Common myeloid progenitor, CD34-positive (primary cell): Measurements from ENCODE around the gene SPTBN1.
"Not testable (repeated sequence)": the region's sequence is repeated elsewhere in the genome, so short reads cannot be mapped to it uniquely, and the experiment has no call there.

Source experiments
- CTCF ChIA-PET: fragments of 350-600 bp; sonication (Branson Sonifier 250); formaldehyde crosslinking; loops from one replicate; lab custom pipeline; 2021; ENCODE audit warnings: antibody characterized with exemption; lab: Charles Lee
- POLR2A ChIA-PET: fragments of 350-600 bp; sonication (Branson Sonifier 250); formaldehyde crosslinking; loops from one replicate; lab custom pipeline; 2021; ENCODE audit warnings: antibody characterized with exemption; lab: Charles Lee
- DNase-seq, 3 donors: peaks; one replicate each; pipeline versions ENCODE4 v3.0.0 to v3.0.0-alpha.2; 2013
- H3K27ac ChIP-seq, 2 experiments: 1 replicate in 1 of 2; 2 replicates in 1 of 2; pipeline ENCODE4 v1.7.0; 2013; ENCODE audit warnings: inconsistent platforms in 2 of 2, low read length in 2 of 2, mild to moderate bottlenecking in 2 of 2, low read depth in 1 of 2, moderate library complexity in 1 of 2; ENCODE audit not compliant: severe bottlenecking in 2 of 2, insufficient read depth in 1 of 2, poor library complexity in 1 of 2
- H3K27me3 ChIP-seq, 5 experiments: replicated peaks in 2 of 5; 1 replicate in 3 of 5; 2 replicates in 2 of 5; pipeline versions ENCODE4 v1.6.1 to v1.7.0; 2013; ENCODE audit warnings: low read length in 4 of 5, mild to moderate bottlenecking in 2 of 5, moderate library complexity in 2 of 5, inconsistent platforms in 1 of 5; ENCODE audit not compliant: insufficient read depth in 5 of 5, control insufficient read depth in 4 of 5
- H3K36me3 ChIP-seq, 4 experiments: 1 replicate in 2 of 4; 2 replicates in 2 of 4; pipeline versions ENCODE4 v1.6.1 to v1.7.0; 2013; ENCODE audit warnings: low read length in 3 of 4, control low read depth in 1 of 4, mild to moderate bottlenecking in 1 of 4; ENCODE audit not compliant: control insufficient read depth in 4 of 4, insufficient read depth in 4 of 4
- H3K4me1 ChIP-seq, 4 experiments: 1 replicate in 3 of 4; 2 replicates in 1 of 4; pipeline versions ENCODE4 v1.6.1 to v1.7.1; 2013; ENCODE audit warnings: low read length in 3 of 4, mild to moderate bottlenecking in 3 of 4, control low read depth in 1 of 4, inconsistent platforms in 1 of 4, moderate library complexity in 1 of 4; ENCODE audit not compliant: control insufficient read depth in 4 of 4, insufficient read depth in 4 of 4; ENCODE audit errors: control extremely low read depth in 1 of 4
- H3K4me3 ChIP-seq, 7 experiments: 1 replicate in 4 of 7; 2 replicates in 3 of 7; pipeline versions ENCODE4 v1.5.1 to v1.7.0; 2013; ENCODE audit warnings: mild to moderate bottlenecking in 7 of 7, low read length in 6 of 7, moderate library complexity in 6 of 7, inconsistent platforms in 2 of 7, low read depth in 2 of 7, control low read depth in 1 of 7; ENCODE audit not compliant: insufficient read depth in 4 of 7, control insufficient read depth in 1 of 7; ENCODE audit errors: extremely low read depth in 1 of 7
- H3K9me3 ChIP-seq, 5 experiments: 1 replicate in 4 of 5; 2 replicates in 1 of 5; pipeline versions ENCODE4 v1.6.1 to v1.7.1; 2013; ENCODE audit warnings: low read length in 4 of 5, mild to moderate bottlenecking in 2 of 5, inconsistent platforms in 1 of 5, low read depth in 1 of 5, moderate library complexity in 1 of 5; ENCODE audit not compliant: control insufficient read depth in 4 of 5, insufficient read depth in 2 of 5; ENCODE audit errors: control extremely low read depth in 1 of 5
- WGBS: methylation state at CpG from one replicate; pipeline ENCODE4 v1.1.5; 2013; ENCODE audit not compliant: insufficient coverage; 5-methylcytosine and 5-hydroxymethylcytosine counted together

The SPTBN1 gene

DNA sequence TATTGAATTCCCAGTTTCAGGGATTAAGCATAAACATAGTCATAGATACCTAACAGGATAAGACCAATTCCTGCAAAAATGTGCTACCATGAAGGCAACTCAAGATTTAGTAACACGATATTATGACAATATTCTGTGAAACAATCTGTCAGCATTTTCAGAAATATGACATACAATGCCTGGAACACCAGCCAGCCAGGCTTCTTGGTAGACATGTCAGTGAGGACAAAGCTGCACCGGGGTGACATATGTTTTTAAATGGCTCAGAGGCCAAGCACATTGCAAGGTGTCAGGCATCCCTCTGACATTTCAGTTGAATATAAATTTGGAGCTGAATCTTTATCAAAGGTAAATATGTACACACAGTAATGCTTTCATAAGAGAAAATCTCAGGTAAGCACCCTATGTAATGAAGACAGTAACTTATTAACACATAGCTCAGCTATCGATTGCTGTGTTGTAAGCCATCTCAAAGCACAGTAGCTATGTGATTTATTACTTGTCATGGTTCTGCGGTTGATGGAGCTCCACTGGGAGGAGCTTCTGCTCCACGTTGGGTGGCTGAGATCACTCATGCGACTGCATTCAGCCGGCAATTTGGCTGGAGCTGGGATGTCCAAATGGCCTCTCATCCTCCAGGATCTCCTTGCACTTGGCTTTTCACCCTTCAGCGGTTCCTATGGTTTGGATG, 235.5 kb downstream of the SPTBN1 start:
- Histone ChIP-seq H3K4me3 (no peak overlapping the region), H3K36me3 (no peaks in the 10 kb centered on the region), H3K9me3 (no peaks in the 10 kb centered on the region), H3K27ac (no peak overlapping the region), H3K27me3 (no peaks in the 10 kb centered on the region), H3K4me1 (peaks cover 0 to 14% (median 5%) of the 10 kb centered on the region in 4 experiments)
- POLR2A ChIA-PET: no interaction called here
- CTCF ChIA-PET: interaction anchor here (0.9 to 5.4 kb wide), 8 partner anchors 13 to 585 kb away, joined by 3 to 47 read pairs (median 3); no protein-coding TSS in a partner anchor
- WGBS: 34% methylated on average over 5 of the region's 8 CpGs
- peak in 2 of 3 donors; percentile 43 to 63 for DNase-seq

DNA sequence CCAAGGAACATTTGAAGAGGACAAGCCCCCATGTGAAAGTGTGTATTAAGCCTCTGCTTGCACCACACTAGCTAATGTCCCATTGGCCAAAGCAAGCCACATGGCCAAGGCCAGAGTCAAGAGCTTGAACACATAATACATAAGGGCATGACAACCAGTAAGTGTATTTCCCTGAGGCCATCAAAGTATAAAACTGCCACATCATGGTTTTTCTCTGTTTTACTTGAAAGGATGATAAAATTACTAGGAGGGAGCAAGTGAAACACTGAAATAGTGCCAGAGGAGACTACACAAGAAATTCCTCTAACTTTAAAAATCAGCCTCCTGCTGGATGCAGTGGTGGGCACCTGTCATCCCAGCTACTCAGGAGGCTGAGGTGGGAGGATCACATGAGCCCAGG, 236.4 kb downstream of the SPTBN1 start:
- H3K9me3 ChIP-seq: no peaks in the 10 kb centered on the region
- ChIA-PET POLR2A (no interaction called here), CTCF (interaction anchor here (0.9 to 5.4 kb wide), 7 partner anchors 12 to 586 kb away, joined by 3 to 47 read pairs (median 3); no protein-coding TSS in a partner anchor)
- DNase-seq: no peak
- H3K27ac ChIP-seq: no peak overlapping the region
- H3K4me3 ChIP-seq: no peak overlapping the region
- no peaks in the 10 kb centered on the region for H3K36me3 ChIP-seq
- H3K27me3 ChIP-seq: no peaks in the 10 kb centered on the region
- H3K4me1 ChIP-seq: peaks cover 0 to 9% (median 4%) of the 10 kb centered on the region in 4 experiments

DNA sequence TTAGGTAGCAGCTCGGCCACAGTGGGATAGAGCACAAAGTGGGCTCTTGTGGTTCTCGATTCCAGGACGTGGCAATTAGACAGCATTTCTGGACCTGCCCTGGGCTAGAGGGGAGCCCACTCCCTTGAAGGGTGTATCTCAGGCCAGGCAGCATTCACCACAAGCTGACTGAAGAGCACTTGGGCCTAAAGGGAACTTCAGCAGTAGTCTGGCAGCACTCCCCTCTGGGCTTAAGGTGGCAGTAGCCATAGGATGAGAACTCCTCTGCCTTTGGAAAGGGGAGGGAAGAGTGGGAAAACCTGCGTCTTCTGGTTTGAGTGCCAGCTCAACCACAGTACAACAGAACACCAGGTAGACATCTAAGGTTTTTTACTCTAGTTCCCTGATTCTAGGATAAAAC, 239.3 kb downstream of the SPTBN1 start:
- Histone ChIP-seq H3K27me3 (no peaks in the 10 kb centered on the region), H3K4me3 (no peak overlapping the region), H3K27ac (no peak overlapping the region), H3K4me1 (peaks cover 0 to 5% (median 0%) of the 10 kb centered on the region in 4 experiments), H3K9me3 (no peaks in the 10 kb centered on the region), H3K36me3 (no peaks in the 10 kb centered on the region)
- DNase-seq: no peak
- WGBS: 95% methylated on average over 3 of the region's 4 CpGs
- ChIA-PET POLR2A (interaction anchor here (0.6 kb wide), 1 partner anchor 18 kb away, joined by 3 read pairs; no protein-coding TSS in a partner anchor), CTCF (interaction anchor here (0.8 to 5.4 kb wide), 2 partner anchors 9 to 29 kb away, joined by 3 to 47 read pairs; no protein-coding TSS in a partner anchor)

DNA sequence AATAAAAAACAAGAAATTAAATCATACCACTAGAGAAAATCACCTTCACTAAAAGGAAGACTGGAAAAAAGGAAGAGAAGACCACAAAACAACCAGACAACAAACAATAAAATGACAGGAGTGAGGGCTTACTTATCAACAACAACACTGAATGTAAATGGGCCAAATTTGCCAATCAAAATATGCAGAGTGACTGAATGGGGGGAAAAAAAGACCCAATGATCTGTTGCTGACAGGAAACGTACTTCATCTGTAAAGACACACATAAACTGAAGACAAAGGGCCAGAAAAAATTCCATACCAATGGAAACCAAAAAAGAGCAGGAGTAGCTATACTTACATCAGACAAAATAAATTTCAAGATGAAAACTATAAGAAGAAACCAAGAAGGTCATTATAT, 241.8 kb downstream of the SPTBN1 start:
- CTCF ChIA-PET: interaction anchor here (2.5 kb wide), 1 partner anchor 33 kb away, joined by 6 read pairs; no protein-coding TSS in a partner anchor
- POLR2A ChIA-PET: no interaction called here
- Histone ChIP-seq H3K9me3 (no peaks in the 10 kb centered on the region), H3K27me3 (no peaks in the 10 kb centered on the region), H3K27ac (no peak overlapping the region), H3K4me3 (no peak overlapping the region), H3K4me1 (no peaks in the 10 kb centered on the region), H3K36me3 (no peaks in the 10 kb centered on the region)
- WGBS: no CpG with 5 or more reads among the region's 1 CpG
- no peak for DNase-seq

DNA sequence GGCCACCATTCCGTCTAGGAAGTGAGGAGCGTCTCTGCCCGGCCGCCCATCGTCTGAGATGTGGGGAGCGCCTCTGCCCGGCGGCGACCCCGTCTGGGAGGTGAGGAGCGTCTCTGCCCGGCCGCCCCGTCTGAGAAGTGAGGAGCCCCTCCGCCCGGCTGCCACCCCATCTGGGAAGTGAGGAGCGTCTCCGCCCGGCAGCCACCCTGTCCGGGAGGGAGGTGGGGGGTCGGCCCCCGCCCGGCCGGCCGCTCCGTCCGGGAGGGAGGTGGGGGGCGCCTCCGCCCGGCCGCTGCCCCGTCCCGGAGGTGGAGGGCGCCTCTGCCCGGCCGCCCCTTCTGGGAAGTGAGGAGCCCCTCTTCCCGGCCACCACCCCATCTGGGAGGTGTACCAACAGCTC, 242.8 kb downstream of the SPTBN1 start:
- H3K27ac ChIP-seq, H3K27me3 ChIP-seq, H3K36me3 ChIP-seq, H3K4me1 ChIP-seq, H3K4me3 ChIP-seq, POLR2A ChIA-PET, H3K9me3 ChIP-seq, DNase-seq, CTCF ChIA-PET: not testable (repeated sequence)
- WGBS: 76% methylated on average over 4 of the region's 37 CpGs

DNA sequence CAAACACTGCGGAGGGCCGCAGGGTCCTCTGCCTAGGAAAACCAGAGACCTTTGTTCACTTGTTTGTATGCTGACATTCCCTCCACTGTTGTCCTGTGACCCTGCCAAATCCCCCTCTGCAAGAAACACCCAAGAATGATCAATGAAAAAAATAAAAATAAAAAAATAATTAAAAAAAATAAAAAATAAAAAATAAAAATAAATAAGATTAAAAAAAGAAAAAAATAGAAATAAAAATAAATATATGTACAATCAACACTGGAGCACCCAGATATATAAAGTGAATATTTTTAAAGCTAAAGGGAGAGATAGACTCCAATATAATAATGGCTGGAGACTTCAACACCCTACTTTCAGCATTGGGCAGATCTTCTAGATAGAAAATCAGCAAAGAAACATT, 243.5 kb downstream of the SPTBN1 start:
- Histone ChIP-seq H3K4me1 (no peaks in the 10 kb centered on the region), H3K9me3 (no peaks in the 10 kb centered on the region), H3K4me3 (no peak overlapping the region), H3K27me3 (no peaks in the 10 kb centered on the region), H3K27ac (no peak overlapping the region), H3K36me3 (no peaks in the 10 kb centered on the region)
- DNase-seq: no peak
- POLR2A ChIA-PET: no interaction called here
- WGBS: no CpG with 5 or more reads among the region's 2 CpGs
- CTCF ChIA-PET: no interaction called here

DNA sequence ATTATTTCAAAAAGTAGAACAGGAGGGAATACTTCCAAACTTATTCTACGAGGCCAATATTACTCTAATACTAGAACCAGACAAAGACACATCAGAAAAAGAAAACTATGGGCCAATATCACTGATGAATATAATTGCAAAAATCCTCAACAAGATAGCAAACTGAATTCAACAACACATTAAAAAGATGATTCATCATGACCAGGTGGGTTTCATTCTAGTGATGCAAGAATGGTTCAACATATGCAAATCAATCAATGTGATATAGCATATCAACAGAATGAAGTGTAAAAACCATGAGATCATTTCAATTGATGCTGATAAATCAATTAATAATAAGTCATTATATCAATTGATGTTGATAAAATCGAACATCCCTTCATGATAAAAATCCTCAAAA, 244.9 kb downstream of the SPTBN1 start:
- ChIA-PET POLR2A (no interaction called here), CTCF (interaction anchor here (4.7 kb wide), 1 partner anchor 36 kb away, joined by 52 read pairs; no protein-coding TSS in a partner anchor)
- H3K4me1 ChIP-seq: no peaks in the 10 kb centered on the region
- H3K9me3 ChIP-seq: no peaks in the 10 kb centered on the region
- no peak overlapping the region for H3K4me3 ChIP-seq
- H3K27ac ChIP-seq: no peak overlapping the region
- no peaks in the 10 kb centered on the region for H3K27me3 ChIP-seq
- DNase-seq: no peak
- no peaks in the 10 kb centered on the region for H3K36me3 ChIP-seq
- no CpG with 5 or more reads among the region's 2 CpGs for WGBS
